Activated T-cell treated with anti-CD3 and anti-CD28 coated beads, Interleukin-2, amount 50 U/mL, for 1 hour (primary cell): ENCODE results near the gene SLC46A2.

Source experiments
- DNase-seq: peaks from one replicate; pipeline ENCODE4 v3.0.0-alpha.2; 2020

SLC46A2 gene

GRCh38 chr9:112885324-112885723 is 5.4 kb downstream of the SLC46A2 start:
- DNase-seq: no peak

GRCh38 chr9:112884721-112885120 is 6.0 kb downstream of the SLC46A2 start:
- DNase-seq: no peak

GRCh38 chr9:112884101-112884500 is 6.6 kb downstream of the SLC46A2 start:
- no peak for DNase-seq

- no peak for DNase-seq
These were observed 9.3 kb downstream of the SLC46A2 start for GRCh38 chr9:112881331-112881730.

GRCh38 chr9:112880650-112881049 is 10.0 kb downstream of the SLC46A2 start:
- no peak for DNase-seq

GRCh38 chr9:112878752-112879151 is 11.9 kb downstream of the SLC46A2 start:
- DNase-seq: no peak

GRCh38 chr9:112873773-112874405 is 16.8 kb downstream of the SLC46A2 start:
- DNase-seq: no peak

GRCh38 chr9:112872019-112872418 is 18.7 kb downstream of the SLC46A2 start:
- DNase-seq: no peak

GRCh38 chr9:112870556-112870955 is 20.1 kb downstream of the SLC46A2 start:
- no peak for DNase-seq

- no peak for DNase-seq
These were observed 20.8 kb downstream of the SLC46A2 start for GRCh38 chr9:112869917-112870316.

- no peak for DNase-seq
These were observed 21.6 kb downstream of the SLC46A2 start for GRCh38 chr9:112869041-112869529.

GRCh38 chr9:112868461-112868860 is 22.2 kb downstream of the SLC46A2 start:
- no peak for DNase-seq

- no peak for DNase-seq
These were observed 23.2 kb downstream of the SLC46A2 start for GRCh38 chr9:112867275-112867991.

GRCh38 chr9:112866662-112867274 is 23.9 kb downstream of the SLC46A2 start:
- DNase-seq: no peak

- DNase-seq: no peak
These were observed 25.7 kb downstream of the SLC46A2 start for GRCh38 chr9:112864982-112865381.

GRCh38 chr9:112864403-112864802 is 26.3 kb downstream of the SLC46A2 start:
- DNase-seq: no peak

- no peak for DNase-seq
These were observed 26.9 kb downstream of the SLC46A2 start for GRCh38 chr9:112863746-112864145.

GRCh38 chr9:112863214-112863613 is 27.5 kb downstream of the SLC46A2 start:
- no peak for DNase-seq

- no peak for DNase-seq
These were observed 28.8 kb downstream of the SLC46A2 start for GRCh38 chr9:112861638-112862555.

GRCh38 chr9:112861155-112861554 is 29.5 kb downstream of the SLC46A2 start:
- DNase-seq: no peak

- no peak for DNase-seq
These were observed 30.2 kb downstream of the SLC46A2 start for GRCh38 chr9:112860451-112860850.

GRCh38 chr9:112858625-112859147 is 32.0 kb downstream of the SLC46A2 start:
- no peak for DNase-seq

GRCh38 chr9:112858005-112858404 is 32.7 kb downstream of the SLC46A2 start:
- no peak for DNase-seq
